CD14-positive monocyte (primary cell): ENCODE data around the gene PHF21B. TPM values are rescaled to one million over a fixed set of nuclear protein-coding genes. Genes with fewer than 3 reads are reported as not detected.

Source experiments
- DNase-seq, 3 donors: peaks; one replicate each; pipeline ENCODE4 v3.0.0-alpha.2; 2011 to 2022
- H2AFZ ChIP-seq: 2 replicates; pipeline ENCODE4 v1.6.0; 2012; ENCODE audit warnings: mild to moderate bottlenecking, low read depth, low read length, inconsistent platforms; ENCODE audit not compliant: insufficient read depth, poor library complexity, severe bottlenecking
- H3K27ac ChIP-seq, 2 donors: 1 replicate in 1 of 2; 2 replicates in 1 of 2; pipeline ENCODE4 v1.5.1; 2012 to 2013; ENCODE audit warnings: low read length in 2 of 2, control low read depth in 1 of 2, inconsistent platforms in 1 of 2, low read depth in 1 of 2, mild to moderate bottlenecking in 1 of 2
- H3K27me3 ChIP-seq, 2 donors: one replicate each; pipeline versions ENCODE4 v1.6.0 to v1.6.1; 2011 to 2013; ENCODE audit warnings: low read length in 2 of 2; ENCODE audit not compliant: control insufficient read depth in 2 of 2, insufficient read depth in 2 of 2
- H3K36me3 ChIP-seq, 2 donors: replicated peaks in 1 of 2; 1 replicate in 1 of 2; 2 replicates in 1 of 2; pipeline versions ENCODE4 v1.5.1 to v1.6.1; 2012 to 2013; ENCODE audit warnings: low read length in 2 of 2, control low read depth in 1 of 2, inconsistent platforms in 1 of 2, mild to moderate bottlenecking in 1 of 2; ENCODE audit not compliant: insufficient read depth in 2 of 2, control insufficient read depth in 1 of 2
- H3K4me1 ChIP-seq, 2 donors: 1 replicate in 1 of 2; 2 replicates in 1 of 2; pipeline versions ENCODE4 v1.5.1 to v1.6.1; 2012 to 2013; ENCODE audit warnings: low read length in 2 of 2, control low read depth in 1 of 2, inconsistent platforms in 1 of 2, mild to moderate bottlenecking in 1 of 2, moderate library complexity in 1 of 2; ENCODE audit not compliant: insufficient read depth in 2 of 2, control insufficient read depth in 1 of 2
- H3K4me2 ChIP-seq: replicated peaks from 2 replicates; pipeline ENCODE3; 2012; ENCODE audit warnings: low read length, moderate library complexity, mild to moderate bottlenecking; ENCODE audit not compliant: poor library complexity, severe bottlenecking; ENCODE audit errors: extremely low read depth
- H3K4me3 ChIP-seq, 3 experiments: fragments of 200-600 bp in 1 of 3; sonication (generic) in 1 of 3; replicated peaks in 1 of 3; 1 replicate in 2 of 3; 2 replicates in 1 of 3; pipeline ENCODE4 v1.5.1; 2011 to 2013; ENCODE audit warnings: low read length in 3 of 3, mild to moderate bottlenecking in 3 of 3, control low read depth in 2 of 3, low read depth in 2 of 3, inconsistent platforms in 1 of 3, moderate library complexity in 1 of 3
- H3K79me2 ChIP-seq: 2 replicates; pipeline ENCODE4 v1.6.0; 2012; ENCODE audit warnings: mild to moderate bottlenecking, control low read depth, inconsistent platforms, low read length, moderate library complexity; ENCODE audit not compliant: insufficient read depth
- H3K9ac ChIP-seq: 2 replicates; pipeline ENCODE4 v1.6.0; 2017; ENCODE audit warnings: low read length, mild to moderate bottlenecking; ENCODE audit not compliant: insufficient read depth, poor library complexity, severe bottlenecking
- H3K9me3 ChIP-seq, 2 donors: replicated peaks in 1 of 2; 1 replicate in 1 of 2; 2 replicates in 1 of 2; pipeline versions ENCODE4 v1.5.1 to v1.6.1; 2012 to 2013; ENCODE audit warnings: low read length in 2 of 2, control low read depth in 1 of 2; ENCODE audit not compliant: control insufficient read depth in 1 of 2, insufficient read depth in 1 of 2
- H4K20me1 ChIP-seq: 2 replicates; pipeline ENCODE4 v1.6.0; 2012; ENCODE audit warnings: mild to moderate bottlenecking, low read length, control low read depth, moderate library complexity; ENCODE audit not compliant: insufficient read depth
- H3K27ac Mint-ChIP-seq, 7 donors: one replicate each; pipeline ENCODE4 v1.8.0; 2020; ENCODE audit warnings: mild to moderate bottlenecking in 7 of 7, mixed read lengths in 7 of 7, moderate library complexity in 6 of 7, inconsistent platforms in 2 of 7
- H3K27me3 Mint-ChIP-seq, 3 donors: one replicate each; pipeline ENCODE4 v1.8.0; 2021 to 2022; ENCODE audit warnings: low read depth in 3 of 3, mild to moderate bottlenecking in 3 of 3, mixed read lengths in 3 of 3, moderate library complexity in 3 of 3, inconsistent platforms in 1 of 3
- H3K36me3 Mint-ChIP-seq, 2 donors: one replicate each; pipeline ENCODE4 v1.8.0; 2020; ENCODE audit warnings: mixed read lengths in 2 of 2, inconsistent platforms in 1 of 2, mild to moderate bottlenecking in 1 of 2
- H3K4me1 Mint-ChIP-seq: one replicate; pipeline ENCODE4 v1.8.0; 2020; ENCODE audit warnings: mild to moderate bottlenecking, mixed read lengths
- H3K4me3 Mint-ChIP-seq, 2 donors: one replicate each; pipeline ENCODE4 v1.8.0; 2020; ENCODE audit warnings: mild to moderate bottlenecking in 2 of 2, mixed read lengths in 2 of 2, moderate library complexity in 1 of 2
- H3K9me3 Mint-ChIP-seq, 7 donors: one replicate each; pipeline ENCODE4 v1.8.0; 2020 to 2022; ENCODE audit warnings: mixed read lengths in 7 of 7, mild to moderate bottlenecking in 6 of 7, moderate library complexity in 6 of 7, inconsistent platforms in 2 of 7
- CTCF ChIP-seq: fragments of 200-600 bp; IDR thresholded peaks from one replicate; pipeline ENCODE4 v1.8.0; 2022; ENCODE audit warnings: antibody characterized with exemption, mild to moderate bottlenecking
- WGBS: methylation state at CpG from one replicate; pipeline ENCODE4 v1.1.5; 2013; ENCODE audit warnings: missing lambda C conversion rate; ENCODE audit not compliant: insufficient coverage; 5-methylcytosine and 5-hydroxymethylcytosine counted together
- intact Hi-C, 2 donors: fragments of 100-400 bp; cut with micrococcal nuclease; formaldehyde crosslinking; loops; one replicate each; pipeline versions ENCODE4 v1.15.0 to v1.15.1; 2023
- polyA plus RNA-seq, 3 donors: library from polyadenylated mRNA; depleted of rRNA in 1 of 3; unstranded in 2 of 3; stranded (reverse) in 1 of 3; fragments of 300-500 nt in 2 of 3; fragments of >200 nt in 1 of 3; fragmentation: Illumina TruSeq in 2 of 3; gene quantifications; 1 replicate in 2 of 3; 2 replicates in 1 of 3; pipeline ENCODE4 v1.2.3, GENCODE V29; 2012 to 2021

The PHF21B gene
- polyA plus RNA-seq, 3 donors, result not detected

GRCh38 chr22:44995105-44995514, 14.7 kb downstream of the PHF21B start:
- intact Hi-C loops, result no loop called here
- H3K36me3 Mint-ChIP-seq, result no peaks in the 10 kb centered on the region
- H3K9ac ChIP-seq, result no peak overlapping the region
- no peak for TF ChIP-seq CTCF
- H3K27ac Mint-ChIP-seq, result no peak overlapping the region
- H3K4me3 Mint-ChIP-seq, result no peak overlapping the region
- no peak overlapping the region for H3K27ac ChIP-seq
- H3K4me1 Mint-ChIP-seq, result no peaks in the 10 kb centered on the region
- no peaks in the 10 kb centered on the region for H3K27me3 ChIP-seq
- no peak overlapping the region for H2AFZ ChIP-seq
- no peak for DNase-seq
- no peaks in the 10 kb centered on the region for H3K79me2 ChIP-seq
- no peaks in the 10 kb centered on the region for H3K9me3 ChIP-seq
- no peaks in the 10 kb centered on the region for H3K4me1 ChIP-seq
- no peaks in the 10 kb centered on the region for H3K36me3 ChIP-seq
- H3K27me3 Mint-ChIP-seq, result peaks cover under 1 to 8% (median 3%) of the 10 kb centered on the region in 3 donors
- H3K4me2 ChIP-seq, result no peak overlapping the region
- peaks cover 0 to 1% (median 0%) of the 10 kb centered on the region in 7 donors for H3K9me3 Mint-ChIP-seq
- no peak overlapping the region for H3K4me3 ChIP-seq
- WGBS, result 92% methylated on average over 2 of the region's 7 CpGs
- H4K20me1 ChIP-seq, result no peaks in the 10 kb centered on the region

GRCh38 chr22:44994399-44995104, 15.3 kb downstream of the PHF21B start:
- H3K79me2 ChIP-seq, result no peaks in the 10 kb centered on the region
- H4K20me1 ChIP-seq, result no peaks in the 10 kb centered on the region
- DNase-seq, result no peak
- Mint-ChIP-seq H3K4me1 (no peaks in the 10 kb centered on the region), H3K4me3 (no peak overlapping the region), H3K36me3 (no peaks in the 10 kb centered on the region), H3K9me3 (peaks cover 0 to 3% (median 0%) of the 10 kb centered on the region in 7 donors), H3K27me3 (peaks cover 0 to 8% (median 1%) of the 10 kb centered on the region in 3 donors), H3K27ac (no peak overlapping the region)
- intact Hi-C loops, result no loop called here
- H3K9ac ChIP-seq, result no peak overlapping the region
- no peaks in the 10 kb centered on the region for H3K9me3 ChIP-seq
- 88% methylated on average over 14 of the region's 19 CpGs for WGBS
- no peak overlapping the region for H3K4me3 ChIP-seq
- no peak overlapping the region for H3K4me2 ChIP-seq
- no peak overlapping the region for H2AFZ ChIP-seq
- TF ChIP-seq CTCF, result no peak
- no peaks in the 10 kb centered on the region for H3K4me1 ChIP-seq
- H3K27ac ChIP-seq, result no peak overlapping the region
- H3K27me3 ChIP-seq, result no peaks in the 10 kb centered on the region
- H3K36me3 ChIP-seq, result no peaks in the 10 kb centered on the region
